BLaER1 (cell line): ENCODE results near the gene QSOX1.
A peak's percentile ranks its signal among the peaks of the same experiment; 100 is the strongest.

Experiments used
- H3K27ac ChIP-seq: shearing (Covaris generic); formaldehyde crosslinking; 2 replicates; pipeline ENCODE4 v1.8.1; 2022
- H3K27me3 ChIP-seq: shearing (Covaris generic); formaldehyde crosslinking; 2 replicates; pipeline ENCODE4 v1.8.1; 2022
- H3K36me3 ChIP-seq: shearing (Covaris generic); formaldehyde crosslinking; 2 replicates; pipeline ENCODE4 v1.8.1; 2022
- H3K4me1 ChIP-seq: shearing (Covaris generic); formaldehyde crosslinking; 2 replicates; pipeline ENCODE4 v1.8.1; 2022
- H3K4me2 ChIP-seq: shearing (Covaris generic); formaldehyde crosslinking; 2 replicates; pipeline ENCODE4 v1.8.1; 2022
- H3K4me3 ChIP-seq: shearing (Covaris generic); formaldehyde crosslinking; 2 replicates; pipeline ENCODE4 v1.8.1; 2022
- H3K9ac ChIP-seq: shearing (Covaris generic); formaldehyde crosslinking; 2 replicates; pipeline ENCODE4 v1.8.1; 2022
- H3K9me3 ChIP-seq: shearing (Covaris generic); formaldehyde crosslinking; 2 replicates; pipeline ENCODE4 v1.8.1; 2022
- H4K20me1 ChIP-seq: shearing (Covaris generic); formaldehyde crosslinking; 2 replicates; pipeline ENCODE4 v1.8.1; 2022
- Cebpa-rat ChIP-seq: shearing (Covaris generic); IDR thresholded peaks from 2 replicates; pipeline ENCODE4 v1.8.1; 2022

Gene QSOX1

DNA sequence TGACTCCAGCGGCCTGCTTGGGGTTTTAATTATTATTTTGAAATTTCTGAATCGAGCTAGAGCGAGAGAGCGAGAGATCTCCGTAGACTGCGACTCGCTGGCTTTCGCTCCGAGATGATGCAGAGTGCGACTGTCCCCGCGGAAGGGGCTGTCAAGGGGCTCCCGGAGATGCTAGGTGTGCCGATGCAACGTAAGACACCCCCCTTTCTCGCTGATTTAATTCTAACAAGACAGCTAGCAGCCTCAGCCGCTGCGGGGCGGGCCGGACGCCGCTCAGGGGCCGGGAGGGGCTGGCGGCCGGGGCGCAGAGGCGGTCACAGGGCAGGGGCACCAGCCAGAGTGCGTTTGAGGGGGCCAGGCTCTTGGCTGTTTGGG lies 75.7 kb downstream of the QSOX1 start:
- Histone ChIP-seq H3K36me3 (no peaks in the 10 kb centered on the region), H4K20me1 (peaks cover 68% of the 10 kb centered on the region), H3K4me1 (peaks cover 28% of the 10 kb centered on the region), H3K4me3 (peak overlapping the region; percentile 68), H3K27ac (no peak overlapping the region), H3K9me3 (peaks cover 47% of the 10 kb centered on the region), H3K27me3 (peaks cover 100% of the 10 kb centered on the region), H3K9ac (no peak overlapping the region), H3K4me2 (peak overlapping the region; percentile 97)
- TF ChIP-seq Cebpa-rat, result no peak

GRCh38 chr1:180230791-180231505 lies 76.3 kb downstream of the QSOX1 start:
- Histone ChIP-seq H3K4me3 (peak overlapping the region; percentile 68), H3K27ac (no peak overlapping the region), H3K36me3 (no peaks in the 10 kb centered on the region), H3K9me3 (peaks cover 51% of the 10 kb centered on the region), H3K27me3 (peaks cover 100% of the 10 kb centered on the region), H3K4me1 (peaks cover 28% of the 10 kb centered on the region), H3K4me2 (peak overlapping the region; percentile 97), H3K9ac (no peak overlapping the region), H4K20me1 (peaks cover 74% of the 10 kb centered on the region)
- no peak for TF ChIP-seq Cebpa-rat

DNA sequence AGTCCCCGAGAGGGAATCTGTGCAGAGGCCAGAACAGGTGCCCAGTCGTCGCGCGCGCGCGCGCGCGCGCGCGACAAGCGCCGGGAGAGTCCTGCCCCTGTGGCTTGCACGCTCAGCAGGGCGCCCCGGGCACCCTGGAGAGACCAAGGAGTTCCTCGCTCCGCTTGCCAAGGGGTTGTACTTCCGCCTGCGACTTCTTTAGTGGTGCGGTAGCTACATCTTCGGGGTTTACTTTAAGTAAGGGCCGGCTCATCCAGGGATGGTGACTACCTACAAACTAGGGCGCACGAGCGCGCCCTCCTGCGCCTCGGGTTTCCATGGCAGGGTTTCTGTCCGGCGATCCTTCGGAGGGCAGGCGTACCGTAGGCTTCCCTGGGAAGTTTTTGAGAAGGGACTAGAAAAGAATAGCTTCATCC lies 76.8 kb downstream of the QSOX1 start:
- no peak for TF ChIP-seq Cebpa-rat
- peaks cover 48% of the 10 kb centered on the region for H3K9me3 ChIP-seq
- H3K4me1 ChIP-seq, result peaks cover 28% of the 10 kb centered on the region
- no peak overlapping the region for H3K9ac ChIP-seq
- peak overlapping the region; percentile 97 for H3K4me2 ChIP-seq
- H4K20me1 ChIP-seq, result peaks cover 79% of the 10 kb centered on the region
- H3K36me3 ChIP-seq, result no peaks in the 10 kb centered on the region
- H3K4me3 ChIP-seq, result peak overlapping the region; percentile 68
- no peak overlapping the region for H3K27ac ChIP-seq
- H3K27me3 ChIP-seq, result peaks cover 100% of the 10 kb centered on the region

GRCh38 chr1:180231936-180232335 lies 77.3 kb downstream of the QSOX1 start:
- H3K27me3 ChIP-seq, result peaks cover 100% of the 10 kb centered on the region

GRCh38 chr1:180232521-180233043 lies 77.9 kb downstream of the QSOX1 start:
- peaks cover 28% of the 10 kb centered on the region for H3K4me1 ChIP-seq
- peaks cover 90% of the 10 kb centered on the region for H4K20me1 ChIP-seq
- no peak overlapping the region for H3K4me2 ChIP-seq
- peaks cover 45% of the 10 kb centered on the region for H3K9me3 ChIP-seq
- H3K27ac ChIP-seq, result no peak overlapping the region
- no peaks in the 10 kb centered on the region for H3K36me3 ChIP-seq
- H3K27me3 ChIP-seq, result peaks cover 100% of the 10 kb centered on the region
- H3K4me3 ChIP-seq, result no peak overlapping the region
- no peak overlapping the region for H3K9ac ChIP-seq
- TF ChIP-seq Cebpa-rat, result no peak

More at GRCh38 chr1:180231936-180232335, 77.3 kb downstream of the QSOX1 start:
- H3K4me2 ChIP-seq, result peak overlapping the region; percentile 97
- peaks cover 45% of the 10 kb centered on the region for H3K9me3 ChIP-seq
- TF ChIP-seq Cebpa-rat, result no peak
- H3K9ac ChIP-seq, result no peak overlapping the region
- peak overlapping the region; percentile 68 for H3K4me3 ChIP-seq
- no peak overlapping the region for H3K27ac ChIP-seq
- H3K36me3 ChIP-seq, result no peaks in the 10 kb centered on the region
- peaks cover 84% of the 10 kb centered on the region for H4K20me1 ChIP-seq
- peaks cover 28% of the 10 kb centered on the region for H3K4me1 ChIP-seq

GRCh38 chr1:180233191-180234011 lies 78.7 kb downstream of the QSOX1 start:
- H3K9me3 ChIP-seq, result peaks cover 45% of the 10 kb centered on the region
- H4K20me1 ChIP-seq, result peaks cover 87% of the 10 kb centered on the region
- no peak overlapping the region for H3K27ac ChIP-seq
- H3K4me1 ChIP-seq, result peaks cover 28% of the 10 kb centered on the region
- H3K4me2 ChIP-seq, result no peak overlapping the region
- no peak for TF ChIP-seq Cebpa-rat
- H3K27me3 ChIP-seq, result peaks cover 100% of the 10 kb centered on the region
- no peak overlapping the region for H3K9ac ChIP-seq
- peak overlapping the region; percentile 38 for H3K4me3 ChIP-seq
- H3K36me3 ChIP-seq, result no peaks in the 10 kb centered on the region

DNA sequence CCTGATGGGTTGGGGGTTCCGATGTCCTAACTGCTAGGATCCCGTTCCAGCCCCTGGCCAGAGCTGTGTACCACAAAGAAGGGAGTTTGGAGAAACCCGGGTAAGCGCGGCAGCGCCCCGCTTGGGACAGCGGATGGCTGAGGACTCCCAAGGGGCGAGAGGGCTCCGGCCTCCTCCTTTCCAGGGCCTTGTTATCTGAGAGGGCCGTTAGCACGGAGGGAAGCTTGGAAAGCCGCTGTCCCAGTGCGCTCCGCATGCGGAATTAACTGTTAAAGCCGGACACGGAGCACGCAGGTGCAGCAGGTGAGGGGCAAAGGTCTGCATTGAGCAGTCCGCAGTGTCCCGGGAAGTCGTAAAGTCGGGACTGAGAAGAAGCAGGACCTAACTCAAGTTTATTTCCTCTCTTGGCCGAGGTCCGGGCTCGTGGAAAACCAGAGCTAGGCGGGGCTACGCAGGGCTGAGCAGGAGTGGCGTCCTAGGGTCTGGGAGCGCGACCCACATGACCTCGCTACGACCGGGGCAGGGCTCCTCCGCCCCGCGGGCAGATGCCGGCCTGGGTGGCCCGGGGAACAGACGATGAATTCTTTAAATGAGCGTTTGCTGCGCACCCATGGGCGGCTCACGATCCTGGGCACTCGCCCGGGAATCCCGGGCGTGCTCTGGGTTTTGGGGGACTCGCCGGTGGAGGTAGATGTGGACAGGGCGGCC lies 79.9 kb downstream of the QSOX1 start:
- no peak overlapping the region for H3K27ac ChIP-seq
- H3K9me3 ChIP-seq, result peaks cover 42% of the 10 kb centered on the region
- TF ChIP-seq Cebpa-rat, result no peak
- no peak overlapping the region for H3K4me2 ChIP-seq
- H3K4me3 ChIP-seq, result peak overlapping the region; percentile 9; the same call in 1 of the 2 replicates
- peaks cover 87% of the 10 kb centered on the region for H4K20me1 ChIP-seq
- peaks cover 100% of the 10 kb centered on the region for H3K27me3 ChIP-seq
- no peak overlapping the region for H3K9ac ChIP-seq
- H3K4me1 ChIP-seq, result peaks cover 20% of the 10 kb centered on the region
- no peaks in the 10 kb centered on the region for H3K36me3 ChIP-seq

DNA sequence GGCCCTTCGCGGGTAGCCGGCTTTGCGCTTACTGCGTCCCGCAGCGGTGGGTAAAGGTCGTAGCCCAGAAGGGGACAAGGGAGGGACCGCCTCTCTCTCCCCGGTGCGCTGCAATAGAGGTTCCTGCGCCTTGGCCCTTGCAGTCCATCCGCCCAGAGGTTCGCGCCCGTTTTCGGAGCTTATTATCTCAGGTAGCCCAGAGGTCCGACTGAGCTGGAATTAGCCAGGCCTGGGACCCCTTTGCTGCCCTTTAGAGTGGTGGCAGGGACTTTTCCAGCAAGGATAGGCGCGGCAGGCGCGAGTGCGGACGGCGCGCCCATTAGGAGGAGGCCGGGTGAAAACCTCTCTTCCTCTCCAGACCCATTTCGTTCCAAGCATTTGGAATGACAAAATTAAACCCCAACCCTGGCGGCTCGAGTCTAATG lies 80.4 kb downstream of the QSOX1 start:
- peaks cover 19% of the 10 kb centered on the region for H3K4me1 ChIP-seq
- no peak for TF ChIP-seq Cebpa-rat
- H3K4me2 ChIP-seq, result no peak overlapping the region
- H3K9me3 ChIP-seq, result peaks cover 42% of the 10 kb centered on the region
- no peak overlapping the region for H3K27ac ChIP-seq
- H3K36me3 ChIP-seq, result no peaks in the 10 kb centered on the region
- peaks cover 91% of the 10 kb centered on the region for H4K20me1 ChIP-seq
- H3K4me3 ChIP-seq, result peak overlapping the region; percentile 9; the same call in 1 of the 2 replicates
- H3K27me3 ChIP-seq, result peaks cover 100% of the 10 kb centered on the region
- no peak overlapping the region for H3K9ac ChIP-seq

DNA sequence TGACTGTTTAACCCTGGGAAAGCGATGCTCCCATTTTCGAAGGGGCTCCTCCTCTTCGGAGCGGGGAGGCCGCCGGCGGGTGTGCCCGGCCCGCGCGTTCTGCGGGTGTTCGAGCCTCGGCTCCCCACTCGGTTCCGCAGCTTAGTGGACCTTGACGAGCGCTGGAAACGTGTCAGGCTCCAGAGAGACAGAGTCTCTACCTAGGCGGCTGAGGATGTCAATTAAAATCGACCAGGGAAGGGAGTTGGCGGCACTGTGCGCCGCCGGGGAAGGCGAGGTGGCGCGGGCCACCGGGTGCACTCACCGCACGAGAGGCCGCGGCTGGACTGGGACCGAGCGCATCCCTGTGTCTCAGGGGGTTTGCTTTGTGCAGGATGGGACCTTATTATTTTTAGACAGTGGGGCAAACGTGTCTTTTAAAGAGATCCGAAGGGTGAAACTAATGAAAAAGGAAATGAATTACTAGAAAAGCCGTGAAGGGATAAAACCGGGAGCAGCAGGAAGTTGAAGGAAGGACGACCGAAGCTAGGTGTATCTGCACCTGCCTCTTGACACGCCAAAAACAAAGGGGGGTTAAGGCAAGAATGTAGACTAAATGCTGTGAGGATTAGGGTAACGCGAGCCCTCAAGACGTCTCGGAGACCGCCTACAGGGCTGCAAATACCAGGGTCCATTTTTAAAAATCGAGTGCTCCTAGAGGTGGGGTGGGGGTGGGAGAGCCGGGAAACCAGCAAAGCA lies 81.0 kb downstream of the QSOX1 start:
- Histone ChIP-seq H3K4me3 (no peak overlapping the region), H3K27ac (no peak overlapping the region), H3K27me3 (peaks cover 100% of the 10 kb centered on the region), H3K9ac (no peak overlapping the region), H3K9me3 (peaks cover 42% of the 10 kb centered on the region), H3K36me3 (no peaks in the 10 kb centered on the region), H3K4me2 (no peak overlapping the region), H3K4me1 (peaks cover 14% of the 10 kb centered on the region), H4K20me1 (peaks cover 92% of the 10 kb centered on the region)
- TF ChIP-seq Cebpa-rat, result no peak
